ENCODE measurements around the gene MLXIPL. TPM values are rescaled to one million over a fixed set of nuclear protein-coding genes. Genes with fewer than 3 reads are reported as not detected.
A peak's percentile ranks its signal among the peaks of the same experiment; 100 is the strongest.

MLXIPL gene, protein sequence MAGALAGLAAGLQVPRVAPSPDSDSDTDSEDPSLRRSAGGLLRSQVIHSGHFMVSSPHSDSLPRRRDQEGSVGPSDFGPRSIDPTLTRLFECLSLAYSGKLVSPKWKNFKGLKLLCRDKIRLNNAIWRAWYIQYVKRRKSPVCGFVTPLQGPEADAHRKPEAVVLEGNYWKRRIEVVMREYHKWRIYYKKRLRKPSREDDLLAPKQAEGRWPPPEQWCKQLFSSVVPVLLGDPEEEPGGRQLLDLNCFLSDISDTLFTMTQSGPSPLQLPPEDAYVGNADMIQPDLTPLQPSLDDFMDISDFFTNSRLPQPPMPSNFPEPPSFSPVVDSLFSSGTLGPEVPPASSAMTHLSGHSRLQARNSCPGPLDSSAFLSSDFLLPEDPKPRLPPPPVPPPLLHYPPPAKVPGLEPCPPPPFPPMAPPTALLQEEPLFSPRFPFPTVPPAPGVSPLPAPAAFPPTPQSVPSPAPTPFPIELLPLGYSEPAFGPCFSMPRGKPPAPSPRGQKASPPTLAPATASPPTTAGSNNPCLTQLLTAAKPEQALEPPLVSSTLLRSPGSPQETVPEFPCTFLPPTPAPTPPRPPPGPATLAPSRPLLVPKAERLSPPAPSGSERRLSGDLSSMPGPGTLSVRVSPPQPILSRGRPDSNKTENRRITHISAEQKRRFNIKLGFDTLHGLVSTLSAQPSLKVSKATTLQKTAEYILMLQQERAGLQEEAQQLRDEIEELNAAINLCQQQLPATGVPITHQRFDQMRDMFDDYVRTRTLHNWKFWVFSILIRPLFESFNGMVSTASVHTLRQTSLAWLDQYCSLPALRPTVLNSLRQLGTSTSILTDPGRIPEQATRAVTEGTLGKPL
- total RNA-seq = 20.9 and 21.7 TPM in 2 replicates
- polyA plus RNA-seq = 45.5 and 46.7 TPM in 2 replicates

DNA sequence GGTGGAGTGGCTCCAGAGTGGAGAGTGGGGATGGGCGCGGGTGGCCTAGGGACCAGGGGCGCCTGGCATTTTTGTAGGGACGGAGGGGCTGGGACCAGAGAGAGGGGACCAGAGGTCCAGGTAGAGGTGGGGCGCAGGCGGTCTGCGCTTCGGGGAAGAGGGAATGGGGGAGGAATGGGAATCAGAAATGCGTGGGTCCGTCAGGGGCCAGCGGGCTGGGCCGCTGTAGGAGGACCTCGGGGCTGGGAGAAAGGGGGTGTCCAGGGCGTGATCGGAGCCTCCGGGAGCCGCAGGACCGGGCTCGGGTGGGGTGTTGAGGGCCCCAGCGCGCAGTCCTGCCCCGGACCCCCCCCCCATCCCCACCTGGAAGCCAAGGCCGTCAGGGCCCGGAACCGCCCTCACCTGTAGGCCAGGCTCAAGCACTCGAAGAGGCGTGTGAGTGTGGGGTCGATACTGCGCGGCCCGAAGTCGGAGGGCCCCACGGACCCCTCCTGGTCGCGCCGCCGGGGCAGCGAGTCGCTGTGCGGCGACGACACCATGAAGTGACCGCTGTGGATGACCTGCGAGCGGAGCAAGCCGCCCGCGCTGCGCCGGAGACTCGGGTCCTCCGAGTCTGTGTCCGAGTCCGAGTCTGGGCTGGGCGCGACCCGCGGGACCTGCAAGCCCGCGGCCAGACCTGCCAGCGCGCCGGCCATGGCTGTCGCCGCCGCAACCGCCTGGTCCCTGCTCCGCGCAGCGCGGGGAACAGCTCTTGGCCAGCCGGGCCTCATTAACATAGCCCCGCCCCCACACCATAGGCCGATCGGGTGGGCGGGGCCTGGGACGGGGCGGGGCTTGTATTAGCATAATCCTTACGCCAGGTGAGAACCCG lies at the start of gene MLXIPL:
Gene MLXIPL (minus strand): TSS at position 725 of the 871 bp plus-strand sequence. CDS start 30 bp downstream, at position 695.
- 1% methylated on average over 24 of the region's 80 CpGs for WGBS (ENCODE audit: low lambda C conversion rate, missing lambda C conversion rate)
- H3K27ac ChIP-seq = no peak within 1 kb of the TSS

GRCh38 chr7:73671857-73672445 lies 47.6 kb upstream of the MLXIPL start:
- Histone ChIP-seq H2AFZ (no peak overlapping the region), H3K9me3 (ENCODE audit: low read depth) (no peaks in the 10 kb centered on the region), H3K36me3 (replicated peaks; ENCODE audit: insufficient read depth, low read depth) (no peaks in the 10 kb centered on the region), H3K4me2 (no peak overlapping the region), H3K4me3 (no peak overlapping the region), H3K27ac (no peak overlapping the region), H3K4me1 (ENCODE audit: insufficient read depth) (peaks cover 8% of the 10 kb centered on the region), H4K20me1 (ENCODE audit: insufficient read depth, poor library complexity, severe bottlenecking) (no peaks in the 10 kb centered on the region), H3K27me3 (no peaks in the 10 kb centered on the region), H3K79me2 (peaks cover 8% of the 10 kb centered on the region), H3K9me2 (replicated peaks; ENCODE audit: insufficient read depth) (no peaks in the 10 kb centered on the region)
- WGBS (ENCODE audit: low lambda C conversion rate, missing lambda C conversion rate) = 97% methylated on average over 15 of the region's 15 CpGs
- TF ChIP-seq, protein P1, sequence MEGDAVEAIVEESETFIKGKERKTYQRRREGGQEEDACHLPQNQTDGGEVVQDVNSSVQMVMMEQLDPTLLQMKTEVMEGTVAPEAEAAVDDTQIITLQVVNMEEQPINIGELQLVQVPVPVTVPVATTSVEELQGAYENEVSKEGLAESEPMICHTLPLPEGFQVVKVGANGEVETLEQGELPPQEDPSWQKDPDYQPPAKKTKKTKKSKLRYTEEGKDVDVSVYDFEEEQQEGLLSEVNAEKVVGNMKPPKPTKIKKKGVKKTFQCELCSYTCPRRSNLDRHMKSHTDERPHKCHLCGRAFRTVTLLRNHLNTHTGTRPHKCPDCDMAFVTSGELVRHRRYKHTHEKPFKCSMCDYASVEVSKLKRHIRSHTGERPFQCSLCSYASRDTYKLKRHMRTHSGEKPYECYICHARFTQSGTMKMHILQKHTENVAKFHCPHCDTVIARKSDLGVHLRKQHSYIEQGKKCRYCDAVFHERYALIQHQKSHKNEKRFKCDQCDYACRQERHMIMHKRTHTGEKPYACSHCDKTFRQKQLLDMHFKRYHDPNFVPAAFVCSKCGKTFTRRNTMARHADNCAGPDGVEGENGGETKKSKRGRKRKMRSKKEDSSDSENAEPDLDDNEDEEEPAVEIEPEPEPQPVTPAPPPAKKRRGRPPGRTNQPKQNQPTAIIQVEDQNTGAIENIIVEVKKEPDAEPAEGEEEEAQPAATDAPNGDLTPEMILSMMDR (IDR thresholded peaks at IDR 0.05; ENCODE audit: poor library complexity) = no peak
- TF ChIP-seq EZH2phosphoT487 (IDR thresholded peaks at IDR 0.05; ENCODE audit: low read depth, severe bottlenecking, unreplicated experiment) (no peak), EZH2 (IDR thresholded peaks at IDR 0.05; ENCODE audit: borderline replicate concordance) (no peak)
- no peak for DNase-seq (ENCODE audit: low spot score)

More for the DNA sequence above, at the start of gene MLXIPL:
- no peaks in the 10 kb centered on the region for H3K9me3 ChIP-seq (ENCODE audit: low read depth)
- DNase-seq (ENCODE audit: low spot score) = peak; percentile 96
- peaks cover 4% of the 10 kb centered on the region for H3K4me1 ChIP-seq (ENCODE audit: insufficient read depth)
- H4K20me1 ChIP-seq (ENCODE audit: insufficient read depth, poor library complexity, severe bottlenecking) = no peaks in the 10 kb centered on the region
- no peaks in the 10 kb centered on the region for H3K9me2 ChIP-seq (replicated peaks; ENCODE audit: insufficient read depth)
- H3K4me2 ChIP-seq = peak within 1 kb of the TSS; percentile 98
- H3K27me3 ChIP-seq = peaks cover 47% of the 10 kb centered on the region
- H3K4me3 ChIP-seq = peak within 1 kb of the TSS; percentile 82
- peak; percentile 36 for TF ChIP-seq EZH2 (IDR thresholded peaks at IDR 0.05; ENCODE audit: borderline replicate concordance)
- TF ChIP-seq, protein P1 (IDR thresholded peaks at IDR 0.05; ENCODE audit: poor library complexity) = no peak
- no peaks in the 10 kb centered on the region for H3K36me3 ChIP-seq (replicated peaks; ENCODE audit: insufficient read depth, low read depth)
- no peaks in the 10 kb centered on the region for H3K79me2 ChIP-seq
- peak within 1 kb of the TSS; percentile 60 for H2AFZ ChIP-seq

DNA sequence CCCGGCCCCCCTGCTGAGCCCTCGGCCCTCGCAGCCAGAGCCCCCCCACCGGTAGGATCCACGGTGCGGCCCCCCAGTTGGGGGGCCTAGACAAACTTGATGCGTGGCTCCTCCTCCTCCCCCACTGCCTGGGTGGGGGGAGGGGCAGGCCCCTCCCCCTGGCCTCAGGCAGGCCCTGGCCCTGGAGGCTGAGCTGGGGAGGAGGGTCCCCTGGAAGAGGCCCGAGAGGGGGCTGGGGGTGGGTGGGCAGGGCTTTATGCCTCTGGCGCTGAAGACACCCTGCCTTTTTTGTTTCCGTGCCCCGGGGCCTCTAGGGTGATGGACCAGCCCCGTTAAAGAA lies 47.0 kb upstream of the MLXIPL start:
- Histone ChIP-seq H4K20me1 (ENCODE audit: insufficient read depth, poor library complexity, severe bottlenecking) (no peaks in the 10 kb centered on the region), H3K4me1 (ENCODE audit: insufficient read depth) (peaks cover 8% of the 10 kb centered on the region), H3K36me3 (replicated peaks; ENCODE audit: insufficient read depth, low read depth) (no peaks in the 10 kb centered on the region), H2AFZ (no peak overlapping the region), H3K9me3 (ENCODE audit: low read depth) (no peaks in the 10 kb centered on the region), H3K9me2 (replicated peaks; ENCODE audit: insufficient read depth) (no peaks in the 10 kb centered on the region), H3K4me2 (no peak overlapping the region), H3K79me2 (peaks cover 8% of the 10 kb centered on the region), H3K27me3 (no peaks in the 10 kb centered on the region), H3K4me3 (no peak overlapping the region), H3K27ac (no peak overlapping the region)
- DNase-seq (ENCODE audit: low spot score) = no peak
- no peak for TF ChIP-seq EZH2phosphoT487 (IDR thresholded peaks at IDR 0.05; ENCODE audit: low read depth, severe bottlenecking, unreplicated experiment)
- no peak for TF ChIP-seq EZH2 (IDR thresholded peaks at IDR 0.05; ENCODE audit: borderline replicate concordance)
- WGBS (ENCODE audit: low lambda C conversion rate, missing lambda C conversion rate) = 59% methylated on average over 4 of the region's 12 CpGs
